HepG2 (cell line): ENCODE results near the gene HPS1. TPM values are rescaled to one million over a fixed set of nuclear protein-coding genes. Genes with fewer than 3 reads are reported as not detected.

ENCODE experiments used
- ARNTL ChIP-seq: sonication (generic); formaldehyde crosslinking; IDR thresholded peaks from 2 replicates; pipeline ENCODE4 v1.4.0; 2020; ENCODE audit warnings: mild to moderate bottlenecking, missing genetic modification reagents
- ELF1 ChIP-seq: sonication (generic); formaldehyde crosslinking; IDR thresholded peaks from 2 replicates; pipeline ENCODE4 v1.4.0; 2020; ENCODE audit warnings: missing genetic modification reagents
- FOXA1 ChIP-seq, 2 experiments: fragments of 450-650 bp in 1 of 2; sonication (generic) in 1 of 2; formaldehyde crosslinking in 1 of 2; IDR thresholded peaks; 2 replicates each; pipeline versions ENCODE4 v1.4.0 to v1.6.1; 2016 to 2020; ENCODE audit warnings: missing genetic modification reagents in 1 of 2
- FOXK1 ChIP-seq: sonication (generic); formaldehyde crosslinking; IDR thresholded peaks from 2 replicates; pipeline ENCODE4 v1.4.0; 2020; ENCODE audit warnings: low read depth, missing genetic modification reagents, borderline replicate concordance
- JUNB ChIP-seq: sonication (generic); formaldehyde crosslinking; IDR thresholded peaks from 2 replicates; pipeline ENCODE4 v1.8.0; 2022; ENCODE audit warnings: missing genetic modification reagents, mild to moderate bottlenecking, borderline replicate concordance
- JUND ChIP-seq: sonication (generic); formaldehyde crosslinking; IDR thresholded peaks from 2 replicates; pipeline ENCODE4 v1.8.0; 2022; ENCODE audit warnings: mild to moderate bottlenecking, missing genetic modification reagents
- KDM5B ChIP-seq: sonication (generic); formaldehyde crosslinking; IDR thresholded peaks from 2 replicates; pipeline ENCODE4 v1.4.0; 2020; ENCODE audit warnings: missing genetic modification reagents, mild to moderate bottlenecking, borderline replicate concordance
- MED1 ChIP-seq: sonication (generic); formaldehyde crosslinking; IDR thresholded peaks from 2 replicates; pipeline ENCODE4 v1.4.0; 2020; ENCODE audit warnings: missing genetic modification reagents
- MYC ChIP-seq: sonication (generic); formaldehyde crosslinking; IDR thresholded peaks from 2 replicates; pipeline ENCODE4 v1.9.0; 2021; ENCODE audit warnings: missing genetic modification reagents, borderline replicate concordance
- NFATC3 ChIP-seq: sonication (generic); formaldehyde crosslinking; IDR thresholded peaks from 2 replicates; pipeline ENCODE4 v1.5.1; 2020; ENCODE audit warnings: mild to moderate bottlenecking, missing genetic modification reagents
- NKX3-1 ChIP-seq: sonication (generic); formaldehyde crosslinking; IDR thresholded peaks from 2 replicates; pipeline ENCODE4 v1.5.0; 2020; ENCODE audit warnings: missing genetic modification reagents
- NPAS2 ChIP-seq: sonication (generic); formaldehyde crosslinking; IDR thresholded peaks from 2 replicates; pipeline ENCODE4 v1.8.0; 2022; ENCODE audit warnings: mild to moderate bottlenecking, missing genetic modification reagents, borderline replicate concordance
- SAP130 ChIP-seq: IDR thresholded peaks from 2 replicates; pipeline ENCODE4 v1.6.1; 2016; ENCODE audit warnings: low read depth
- SOX6 ChIP-seq, 2 experiments: fragments of 450-650 bp in 1 of 2; sonication (generic) in 1 of 2; formaldehyde crosslinking in 1 of 2; IDR thresholded peaks; 2 replicates each; pipeline versions ENCODE4 v1.4.0 to v1.6.1; 2017 to 2020; ENCODE audit warnings: antibody characterized with exemption in 1 of 2, mild to moderate bottlenecking in 1 of 2, missing genetic modification reagents in 1 of 2
- THYN1 ChIP-seq: sonication (generic); formaldehyde crosslinking; IDR thresholded peaks from 2 replicates; pipeline ENCODE4 v1.8.1; 2023; ENCODE audit warnings: low read depth, mild to moderate bottlenecking, moderate library complexity, missing genetic modification reagents, borderline replicate concordance
- ZBTB3 ChIP-seq: sonication (generic); formaldehyde crosslinking; IDR thresholded peaks from 2 replicates; pipeline ENCODE4 v1.4.0; 2020; ENCODE audit warnings: low read depth, mild to moderate bottlenecking, moderate library complexity, missing genetic modification reagents, borderline replicate concordance
- ZEB1 ChIP-seq: IDR thresholded peaks from 2 replicates; pipeline ENCODE4 v1.6.1; 2012; ENCODE audit warnings: mild to moderate bottlenecking, low read depth, inconsistent platforms; ENCODE audit not compliant: insufficient replicate concordance
- ZNF34 ChIP-seq: sonication (generic); formaldehyde crosslinking; IDR thresholded peaks from 2 replicates; pipeline ENCODE4 v1.4.0; 2020; ENCODE audit warnings: mild to moderate bottlenecking, missing genetic modification reagents, borderline replicate concordance
- ZNF432 ChIP-seq: sonication (generic); formaldehyde crosslinking; IDR thresholded peaks from 2 replicates; pipeline ENCODE4 v1.5.0; 2020; ENCODE audit warnings: missing genetic modification reagents, mild to moderate bottlenecking, borderline replicate concordance
- ZNF496 ChIP-seq: sonication (generic); formaldehyde crosslinking; IDR thresholded peaks from 2 replicates; pipeline ENCODE4 v1.8.1; 2023; ENCODE audit warnings: mild to moderate bottlenecking, moderate library complexity, missing genetic modification reagents; ENCODE audit not compliant: insufficient replicate concordance
- ZNF577 ChIP-seq: sonication (generic); formaldehyde crosslinking; IDR thresholded peaks from 2 replicates; pipeline ENCODE4 v1.4.0; 2020; ENCODE audit warnings: mild to moderate bottlenecking, low read depth, missing genetic modification reagents, borderline replicate concordance
- ZZZ3 ChIP-seq: sonication (generic); formaldehyde crosslinking; IDR thresholded peaks from 2 replicates; pipeline ENCODE4 v1.4.0; 2020; ENCODE audit warnings: missing genetic modification reagents, mild to moderate bottlenecking, borderline replicate concordance
- polyA plus RNA-seq, 8 experiments: library from polyadenylated mRNA; depleted of rRNA in 3 of 8; stranded (reverse) in 7 of 8; unstranded in 1 of 8; fragments of >200 nt; fragmentation: Illumina TruSeq in 4 of 8; extraction: Trizol in 4 of 8; gene quantifications; 2 replicates each; pipeline versions ENCODE4 v1.2.1 to v1.2.3, GENCODE V29; 2011 to 2016; ENCODE audit warnings: low read depth in 4 of 8, missing spikeins in 1 of 8, mixed read lengths in 1 of 8; ENCODE audit not compliant: insufficient read depth in 1 of 8
- total RNA-seq, 5 experiments: library from RNA; depleted of rRNA; stranded (reverse); fragments of >200 nt; fragmentation: Illumina TruSeq; extraction: Trizol; gene quantifications; 2 replicates each; pipeline ENCODE4 v1.2.3, GENCODE V29; 2016; ENCODE audit warnings: low read depth in 1 of 5
- TF ChIP-seq, protein P1 (sequence below): sonication (generic); formaldehyde crosslinking; IDR thresholded peaks from 2 replicates; pipeline ENCODE4 v1.5.0; 2020; ENCODE audit warnings: missing genetic modification reagents, mild to moderate bottlenecking, borderline replicate concordance
- TF ChIP-seq, protein P2 (sequence below): sonication (generic); formaldehyde crosslinking; IDR thresholded peaks from 2 replicates; pipeline ENCODE4 v1.4.0; 2020; ENCODE audit warnings: missing genetic modification reagents
- TF ChIP-seq, protein P3 (sequence below): IDR thresholded peaks from 2 replicates; pipeline ENCODE4 v1.6.1; 2012; ENCODE audit warnings: inconsistent platforms
- TF ChIP-seq, protein P4 (sequence below): sonication (generic); IDR thresholded peaks from 2 replicates; pipeline ENCODE4 v1.6.1; 2016; ENCODE audit warnings: low read depth, borderline replicate concordance

HPS1 gene
- total and polyA plus RNA-seq, 2 of the 13 experiments (the other 11 are each of a cell fraction or from before 2014, with no cell fraction given): 24.6 to 25.8 TPM

DNA sequence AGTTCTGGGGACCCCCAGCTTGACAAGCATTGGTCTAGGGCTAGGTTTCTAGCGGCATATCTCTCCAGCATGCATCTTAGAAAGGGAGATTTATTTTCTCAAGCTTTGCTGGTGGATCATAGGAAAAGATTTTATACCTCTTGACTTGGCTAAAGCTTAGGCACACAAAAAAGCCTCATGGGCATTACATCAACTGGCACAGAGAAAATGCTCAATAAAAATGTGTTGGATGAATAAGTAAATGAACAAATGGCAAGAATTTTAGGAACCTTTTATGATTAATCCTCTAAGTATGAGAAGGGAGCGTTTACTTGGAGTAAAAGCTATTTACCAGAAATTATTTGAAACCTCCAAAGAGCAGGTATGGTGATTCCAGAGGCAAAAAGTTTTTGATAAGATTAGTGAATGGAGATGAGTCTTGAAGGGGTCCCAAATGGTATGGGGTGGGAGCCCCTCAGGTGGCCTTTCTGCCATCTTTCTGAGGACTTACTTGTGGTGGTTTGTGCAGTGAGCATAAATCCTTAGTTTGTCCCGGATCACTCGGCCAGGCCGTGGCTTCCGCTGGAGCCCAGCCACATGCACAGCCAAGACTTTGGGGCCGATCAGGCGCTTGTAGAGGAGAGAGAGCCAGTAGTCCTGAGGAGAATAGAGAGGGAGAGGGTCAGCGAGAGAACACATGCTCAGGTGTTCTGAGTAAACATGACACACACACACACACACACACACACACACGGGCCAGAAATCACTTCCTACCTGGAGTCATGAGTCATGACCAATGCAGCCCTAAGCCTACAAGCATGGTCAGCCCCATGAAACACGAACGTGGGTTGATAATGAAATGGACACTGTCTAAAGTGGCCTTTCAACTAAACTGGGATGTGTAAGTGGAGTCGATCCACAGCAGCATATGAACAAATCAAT lies 43.1 kb upstream of the HPS1 start (continued):
- TF ChIP-seq, protein P1, sequence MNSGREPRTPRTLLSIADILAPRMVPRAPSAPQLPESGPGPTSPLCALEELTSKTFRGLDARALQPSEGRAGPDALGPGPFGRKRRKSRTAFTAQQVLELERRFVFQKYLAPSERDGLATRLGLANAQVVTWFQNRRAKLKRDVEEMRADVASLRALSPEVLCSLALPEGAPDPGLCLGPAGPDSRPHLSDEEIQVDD: no peak
- TF ChIP-seq ZNF496: no peak
- TF ChIP-seq, protein P2, sequence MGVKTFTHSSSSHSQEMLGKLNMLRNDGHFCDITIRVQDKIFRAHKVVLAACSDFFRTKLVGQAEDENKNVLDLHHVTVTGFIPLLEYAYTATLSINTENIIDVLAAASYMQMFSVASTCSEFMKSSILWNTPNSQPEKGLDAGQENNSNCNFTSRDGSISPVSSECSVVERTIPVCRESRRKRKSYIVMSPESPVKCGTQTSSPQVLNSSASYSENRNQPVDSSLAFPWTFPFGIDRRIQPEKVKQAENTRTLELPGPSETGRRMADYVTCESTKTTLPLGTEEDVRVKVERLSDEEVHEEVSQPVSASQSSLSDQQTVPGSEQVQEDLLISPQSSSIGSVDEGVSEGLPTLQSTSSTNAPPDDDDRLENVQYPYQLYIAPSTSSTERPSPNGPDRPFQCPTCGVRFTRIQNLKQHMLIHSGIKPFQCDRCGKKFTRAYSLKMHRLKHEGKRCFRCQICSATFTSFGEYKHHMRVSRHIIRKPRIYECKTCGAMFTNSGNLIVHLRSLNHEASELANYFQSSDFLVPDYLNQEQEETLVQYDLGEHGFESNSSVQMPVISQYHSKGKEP: no peak
- TF ChIP-seq THYN1 (CRISPR knock-in tag): no peak
- no peak for TF ChIP-seq NPAS2 (CRISPR knock-in tag)
- TF ChIP-seq ZZZ3 (CRISPR knock-in tag): no peak
- TF ChIP-seq, protein P3, sequence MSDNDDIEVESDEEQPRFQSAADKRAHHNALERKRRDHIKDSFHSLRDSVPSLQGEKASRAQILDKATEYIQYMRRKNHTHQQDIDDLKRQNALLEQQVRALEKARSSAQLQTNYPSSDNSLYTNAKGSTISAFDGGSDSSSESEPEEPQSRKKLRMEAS: peak; percentile 56; the same call in 1 of the 2 replicates
- TF ChIP-seq FOXK1 (CRISPR knock-in tag): 0 out of 2 replicates have a peak, but pooled peaks have one; percentile 23
- no peak for TF ChIP-seq SOX6 (IDR thresholded peaks at IDR 0.05)
- peak; percentile 23; the same call in 1 of the 2 replicates for TF ChIP-seq SOX6 (CRISPR knock-in tag; IDR thresholded peaks at IDR 0.05)
- TF ChIP-seq ELF1 (CRISPR knock-in tag): 0 out of 2 replicates have a peak, but pooled peaks have one; percentile 24
- TF ChIP-seq JUND (CRISPR knock-in tag): no peak
- no peak for TF ChIP-seq ARNTL (CRISPR knock-in tag)
- no peak for TF ChIP-seq KDM5B (CRISPR knock-in tag)
- no peak for TF ChIP-seq ZNF577 (CRISPR knock-in tag)
- TF ChIP-seq ZEB1: peak; percentile 69
- peak; percentile 29; the same call in 1 of the 2 replicates for TF ChIP-seq JUNB (CRISPR knock-in tag)
- peak; percentile 48; the same call in 1 of the 2 replicates for TF ChIP-seq MED1 (CRISPR knock-in tag)
- TF ChIP-seq ZNF34: no peak
- TF ChIP-seq NFATC3: no peak
- TF ChIP-seq NKX3-1 (CRISPR knock-in tag): no peak
- 0 out of 2 replicates have a peak, but pooled peaks have one; percentile 37 for TF ChIP-seq MYC (CRISPR knock-in tag)
- TF ChIP-seq, protein P4, sequence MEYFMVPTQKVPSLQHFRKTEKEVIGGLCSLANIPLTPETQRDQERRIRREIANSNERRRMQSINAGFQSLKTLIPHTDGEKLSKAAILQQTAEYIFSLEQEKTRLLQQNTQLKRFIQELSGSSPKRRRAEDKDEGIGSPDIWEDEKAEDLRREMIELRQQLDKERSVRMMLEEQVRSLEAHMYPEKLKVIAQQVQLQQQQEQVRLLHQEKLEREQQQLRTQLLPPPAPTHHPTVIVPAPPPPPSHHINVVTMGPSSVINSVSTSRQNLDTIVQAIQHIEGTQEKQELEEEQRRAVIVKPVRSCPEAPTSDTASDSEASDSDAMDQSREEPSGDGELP: peak; percentile 82; the same call in 1 of the 2 replicates
- TF ChIP-seq SAP130 (CRISPR knock-in tag): peak; percentile 53; the same call in 1 of the 2 replicates
- no peak for TF ChIP-seq ZBTB3
- no peak for TF ChIP-seq ZNF432 (CRISPR knock-in tag)
- TF ChIP-seq FOXA1 (IDR thresholded peaks at IDR 0.05): 0 out of 2 replicates have a peak, but pooled peaks have one; percentile 10
- TF ChIP-seq FOXA1 (CRISPR knock-in tag; IDR thresholded peaks at IDR 0.05): peak; percentile 81
